NB4 (cell line): ENCODE measurements around the gene METAP1.
"Not testable (repeated sequence)": the region's sequence is repeated elsewhere in the genome, so short reads cannot be mapped to it uniquely, and the experiment has no call there.

Experiments
- DNase-seq: peaks from one replicate; pipeline ENCODE4 v3.0.0; 2010; ENCODE audit warnings: low read depth
- H3K4me3 ChIP-seq: one replicate; pipeline ENCODE4 v1.5.1; 2011; ENCODE audit warnings: mild to moderate bottlenecking, low read depth, low read length, moderate library complexity
- CTCF ChIP-seq: IDR thresholded peaks from one replicate; pipeline ENCODE4 v1.5.1; 2012; ENCODE audit warnings: low read depth, low read length
- MAX ChIP-seq: IDR thresholded peaks from 2 replicates; pipeline ENCODE4 v1.6.1; 2011; ENCODE audit warnings: low read depth, low read length
- MYC ChIP-seq: IDR thresholded peaks from 2 replicates; pipeline ENCODE4 v1.6.1; 2011; ENCODE audit warnings: low read depth, low read length
- POLR2A ChIP-seq: IDR thresholded peaks from 2 replicates; pipeline ENCODE4 v1.6.1; 2011; ENCODE audit warnings: mild to moderate bottlenecking; ENCODE audit not compliant: insufficient read length; ENCODE audit errors: extremely low read depth

Gene METAP1

GRCh38 chr4:99079625-99080295 lies 84.2 kb downstream of the METAP1 start:
- no peak for DNase-seq
- no peak overlapping the region for H3K4me3 ChIP-seq
- TF ChIP-seq POLR2A (no peak), MYC (no peak), MAX (no peak), CTCF (no peak)

- not testable (repeated sequence) for H3K4me3 ChIP-seq, DNase-seq
Measured at GRCh38 chr4:99080869-99081268, 85.3 kb downstream of the METAP1 start.

GRCh38 chr4:99082192-99082591 lies 86.7 kb downstream of the METAP1 start:
- no peak for TF ChIP-seq MAX
- no peak for TF ChIP-seq POLR2A
- TF ChIP-seq CTCF: no peak
- TF ChIP-seq MYC: no peak
- H3K4me3 ChIP-seq: no peak overlapping the region
- no peak for DNase-seq

GRCh38 chr4:99084595-99084994 lies 89.1 kb downstream of the METAP1 start:
- no peak overlapping the region for H3K4me3 ChIP-seq
- DNase-seq: no peak
- no peak for TF ChIP-seq POLR2A
- TF ChIP-seq CTCF: no peak
- no peak for TF ChIP-seq MYC
- TF ChIP-seq MAX: no peak

GRCh38 chr4:99088023-99088449 lies 92.5 kb downstream of the METAP1 start:
- TF ChIP-seq MAX (no peak), CTCF (no peak), POLR2A (no peak), MYC (no peak)
- DNase-seq: peak; percentile 68
- H3K4me3 ChIP-seq: peak overlapping the region; percentile 82

GRCh38 chr4:99088481-99089365 lies 93.2 kb downstream of the METAP1 start, which contains the start of gene ADH5:
ADH5 (minus strand) TSS chr4:99088788; CDS start chr4:99088700, 88 bp downstream.
- peak within 1 kb of the TSS; percentile 98 for H3K4me3 ChIP-seq
- DNase-seq: peak; percentile 91
- TF ChIP-seq MYC: peak; percentile 67; the same call in 1 of the 2 replicates
- no peak for TF ChIP-seq CTCF
- TF ChIP-seq MAX: peak; percentile 54
- TF ChIP-seq POLR2A: peak; percentile 86
